Muscle layer of colon (tissue), 2 donors: Measurements from ENCODE around the gene ZC3H18.

Experiments used
- H3K27ac ChIP-seq: one replicate; pipeline ENCODE4 v1.7.0; 2013; ENCODE audit warnings: low read depth, mild to moderate bottlenecking, low read length, moderate library complexity
- H3K27me3 ChIP-seq, 2 donors: one replicate each; pipeline ENCODE4 v1.7.0; 2013; ENCODE audit warnings: low read length in 2 of 2, mild to moderate bottlenecking in 2 of 2; ENCODE audit not compliant: insufficient read depth in 2 of 2, control insufficient read depth in 1 of 2
- H3K36me3 ChIP-seq: one replicate; pipeline ENCODE4 v1.7.0; 2013; ENCODE audit warnings: mild to moderate bottlenecking, low read length; ENCODE audit not compliant: insufficient read depth
- H3K4me1 ChIP-seq: one replicate; pipeline ENCODE4 v1.7.0; 2013; ENCODE audit warnings: mild to moderate bottlenecking, low read length; ENCODE audit not compliant: insufficient read depth
- H3K4me3 ChIP-seq, 2 donors: one replicate each; pipeline ENCODE4 v1.7.0; 2013; ENCODE audit warnings: low read length in 2 of 2, low read depth in 1 of 2, mild to moderate bottlenecking in 1 of 2, moderate library complexity in 1 of 2
- H3K9ac ChIP-seq: one replicate; pipeline ENCODE4 v1.7.0; 2013; ENCODE audit warnings: low read length
- H3K9me3 ChIP-seq: one replicate; pipeline ENCODE4 v1.7.0; 2013; ENCODE audit warnings: mild to moderate bottlenecking, low read length
- donor health status: abdominal sarcoma.
- donor health status: Adenocarcinoma of cecum.

The ZC3H18 gene

GRCh38 chr16:88577166-88577565 is 7.0 kb downstream of the ZC3H18 start:
- no peaks in the 10 kb centered on the region for H3K4me1 ChIP-seq
- H3K4me3 ChIP-seq, result no peak overlapping the region
- no peak overlapping the region for H3K9ac ChIP-seq
- H3K36me3 ChIP-seq, result peaks cover 46% of the 10 kb centered on the region
- H3K9me3 ChIP-seq, result no peaks in the 10 kb centered on the region
- H3K27me3 ChIP-seq, result no peaks in the 10 kb centered on the region
- no peak overlapping the region for H3K27ac ChIP-seq

GRCh38 chr16:88578446-88579313 is 8.5 kb downstream of the ZC3H18 start:
- H3K4me3 ChIP-seq, result no peak overlapping the region
- no peaks in the 10 kb centered on the region for H3K27me3 ChIP-seq
- peaks cover 53% of the 10 kb centered on the region for H3K36me3 ChIP-seq
- no peaks in the 10 kb centered on the region for H3K4me1 ChIP-seq
- no peaks in the 10 kb centered on the region for H3K9me3 ChIP-seq
- H3K27ac ChIP-seq, result no peak overlapping the region
- H3K9ac ChIP-seq, result no peak overlapping the region

- Histone ChIP-seq H3K9ac (no peak overlapping the region), H3K27ac (no peak overlapping the region), H3K36me3 (peaks cover 53% of the 10 kb centered on the region), H3K4me1 (no peaks in the 10 kb centered on the region), H3K9me3 (no peaks in the 10 kb centered on the region), H3K27me3 (no peaks in the 10 kb centered on the region), H3K4me3 (no peak overlapping the region)
Measured at GRCh38 chr16:88580371-88580770, 10.2 kb downstream of the ZC3H18 start.

GRCh38 chr16:88581033-88581432 is 10.8 kb downstream of the ZC3H18 start:
- Histone ChIP-seq H3K36me3 (peaks cover 53% of the 10 kb centered on the region), H3K27me3 (no peaks in the 10 kb centered on the region), H3K9me3 (no peaks in the 10 kb centered on the region), H3K4me3 (no peak overlapping the region), H3K9ac (no peak overlapping the region), H3K4me1 (no peaks in the 10 kb centered on the region), H3K27ac (no peak overlapping the region)

- Histone ChIP-seq H3K9me3 (no peaks in the 10 kb centered on the region), H3K36me3 (peaks cover 53% of the 10 kb centered on the region), H3K27me3 (no peaks in the 10 kb centered on the region), H3K9ac (no peak overlapping the region), H3K4me3 (no peak overlapping the region), H3K4me1 (no peaks in the 10 kb centered on the region), H3K27ac (no peak overlapping the region)
Measured at GRCh38 chr16:88582912-88583575, 12.8 kb downstream of the ZC3H18 start.

- Histone ChIP-seq H3K4me3 (no peak overlapping the region), H3K4me1 (no peaks in the 10 kb centered on the region), H3K36me3 (peaks cover 55% of the 10 kb centered on the region), H3K9me3 (no peaks in the 10 kb centered on the region), H3K9ac (no peak overlapping the region), H3K27ac (no peak overlapping the region), H3K27me3 (no peaks in the 10 kb centered on the region)
Measured at GRCh38 chr16:88584676-88585075, 14.5 kb downstream of the ZC3H18 start.

- Histone ChIP-seq H3K9ac (no peak overlapping the region), H3K4me1 (no peaks in the 10 kb centered on the region), H3K36me3 (peaks cover 58% of the 10 kb centered on the region), H3K27me3 (no peaks in the 10 kb centered on the region), H3K27ac (no peak overlapping the region), H3K4me3 (no peak overlapping the region), H3K9me3 (no peaks in the 10 kb centered on the region)
Measured at GRCh38 chr16:88585269-88585668, 15.1 kb downstream of the ZC3H18 start.

- no peaks in the 10 kb centered on the region for H3K4me1 ChIP-seq
- peaks cover 50% of the 10 kb centered on the region for H3K36me3 ChIP-seq
- H3K4me3 ChIP-seq, result no peak overlapping the region
- no peak overlapping the region for H3K27ac ChIP-seq
- H3K9me3 ChIP-seq, result no peaks in the 10 kb centered on the region
- no peak overlapping the region for H3K9ac ChIP-seq
- no peaks in the 10 kb centered on the region for H3K27me3 ChIP-seq
Measured at GRCh38 chr16:88585927-88586581, 15.9 kb downstream of the ZC3H18 start.

GRCh38 chr16:88588148-88588547 is 17.9 kb downstream of the ZC3H18 start:
- peaks cover 48% of the 10 kb centered on the region for H3K36me3 ChIP-seq

GRCh38 chr16:88588754-88589153 is 18.6 kb downstream of the ZC3H18 start:
- Histone ChIP-seq H3K9ac (no peak overlapping the region), H3K36me3 (peaks cover 49% of the 10 kb centered on the region), H3K9me3 (no peaks in the 10 kb centered on the region), H3K4me3 (no peak overlapping the region), H3K4me1 (no peaks in the 10 kb centered on the region), H3K27me3 (no peaks in the 10 kb centered on the region), H3K27ac (no peak overlapping the region)

More at GRCh38 chr16:88588148-88588547, 17.9 kb downstream of the ZC3H18 start:
- H3K9ac ChIP-seq, result no peak overlapping the region
- no peak overlapping the region for H3K27ac ChIP-seq
- H3K27me3 ChIP-seq, result no peaks in the 10 kb centered on the region
- no peak overlapping the region for H3K4me3 ChIP-seq
- H3K9me3 ChIP-seq, result no peaks in the 10 kb centered on the region
- H3K4me1 ChIP-seq, result no peaks in the 10 kb centered on the region

- Histone ChIP-seq H3K27ac (no peak overlapping the region), H3K4me3 (no peak overlapping the region), H3K9me3 (no peaks in the 10 kb centered on the region), H3K27me3 (no peaks in the 10 kb centered on the region), H3K36me3 (peaks cover 49% of the 10 kb centered on the region), H3K4me1 (no peaks in the 10 kb centered on the region), H3K9ac (no peak overlapping the region)
Measured at GRCh38 chr16:88589441-88589840, 19.2 kb downstream of the ZC3H18 start.
